Neutrophil (primary cell): ENCODE data around the gene CARF.
"Not testable (repeated sequence)": the region's sequence is repeated elsewhere in the genome, so short reads cannot be mapped to it uniquely, and the experiment has no call there.

Experiments used
- H3K27ac ChIP-seq: fragments of 200-600 bp; sonication (generic); 2 replicates; pipeline ENCODE4 v1.5.1; 2016; ENCODE audit warnings: mild to moderate bottlenecking, moderate library complexity
- H3K27me3 ChIP-seq: fragments of 200-600 bp; sonication (generic); 2 replicates; pipeline ENCODE4 v1.6.0; 2016; ENCODE audit warnings: mild to moderate bottlenecking
- H3K36me3 ChIP-seq: fragments of 200-600 bp; sonication (generic); 2 replicates; pipeline ENCODE4 v1.5.1; 2017
- H3K4me1 ChIP-seq, 2 experiments: fragments of 200-600 bp in 1 of 2; sonication (generic) in 1 of 2; 1 replicate in 1 of 2; 2 replicates in 1 of 2; pipeline versions ENCODE4 v1.5.1 to v1.6.1; 2013 to 2016; ENCODE audit warnings: low read depth in 1 of 2, low read length in 1 of 2, mild to moderate bottlenecking in 1 of 2, moderate library complexity in 1 of 2; ENCODE audit not compliant: control insufficient read depth in 1 of 2, insufficient read depth in 1 of 2
- H3K4me3 ChIP-seq, 2 experiments: fragments of 200-600 bp in 1 of 2; sonication (generic) in 1 of 2; 1 replicate in 1 of 2; 2 replicates in 1 of 2; pipeline ENCODE4 v1.5.1; 2013 to 2016; ENCODE audit warnings: low read depth in 1 of 2, low read length in 1 of 2, mild to moderate bottlenecking in 1 of 2, moderate library complexity in 1 of 2
- H3K9me3 ChIP-seq: fragments of 200-600 bp; sonication (generic); 2 replicates; pipeline ENCODE4 v1.5.1; 2016
- CTCF ChIP-seq: fragments of 200-600 bp; sonication (generic); IDR thresholded peaks from 2 replicates; pipeline ENCODE4 v1.5.1; 2016; ENCODE audit warnings: antibody characterized with exemption

The CARF gene

GRCh38 chr2:202945497-202945896, 33.4 kb downstream of the CARF start:
- Histone ChIP-seq H3K36me3 (peaks cover 4% of the 10 kb centered on the region), H3K4me1 (peaks cover 0 to 2% of the 10 kb centered on the region in 2 experiments), H3K27ac (no peak overlapping the region), H3K9me3 (no peaks in the 10 kb centered on the region), H3K27me3 (no peaks in the 10 kb centered on the region), H3K4me3 (no peak overlapping the region)
- TF ChIP-seq CTCF, result no peak

GRCh38 chr2:202949333-202949732, 37.3 kb downstream of the CARF start:
- not testable (repeated sequence) for H3K4me1 ChIP-seq, H3K9me3 ChIP-seq, H3K4me3 ChIP-seq, H3K27ac ChIP-seq, H3K36me3 ChIP-seq, H3K27me3 ChIP-seq

GRCh38 chr2:202950592-202950991, 38.5 kb downstream of the CARF start:
- Histone ChIP-seq H3K4me3 (no peak overlapping the region), H3K36me3 (peaks cover 4% of the 10 kb centered on the region), H3K27me3 (no peaks in the 10 kb centered on the region), H3K4me1 (peaks cover 0 to 5% of the 10 kb centered on the region in 2 experiments), H3K9me3 (no peaks in the 10 kb centered on the region), H3K27ac (no peak overlapping the region)
- TF ChIP-seq CTCF, result no peak

- no peaks in the 10 kb centered on the region for H3K9me3 ChIP-seq
- H3K4me1 ChIP-seq, result no peaks in the 10 kb centered on the region
- no peak for TF ChIP-seq CTCF
- H3K4me3 ChIP-seq, result no peak overlapping the region
- H3K27me3 ChIP-seq, result no peaks in the 10 kb centered on the region
- peaks cover 7% of the 10 kb centered on the region for H3K36me3 ChIP-seq
- no peak overlapping the region for H3K27ac ChIP-seq
These were observed 48.4 kb downstream of the CARF start for GRCh38 chr2:202960524-202960923.

- H3K4me1 ChIP-seq, result no peaks in the 10 kb centered on the region
- no peak overlapping the region for H3K4me3 ChIP-seq
- no peak overlapping the region for H3K27ac ChIP-seq
- TF ChIP-seq CTCF, result no peak
- peaks cover 7% of the 10 kb centered on the region for H3K36me3 ChIP-seq
- no peaks in the 10 kb centered on the region for H3K27me3 ChIP-seq
- no peaks in the 10 kb centered on the region for H3K9me3 ChIP-seq
These were observed 51.6 kb downstream of the CARF start for GRCh38 chr2:202963712-202964111.

- TF ChIP-seq CTCF, result no peak
These were observed 53.9 kb downstream of the CARF start for GRCh38 chr2:202965810-202966460.

GRCh38 chr2:202969404-202969803, 57.3 kb downstream of the CARF start:
- not testable (repeated sequence) for H3K27ac ChIP-seq, H3K36me3 ChIP-seq, H3K4me3 ChIP-seq, H3K4me1 ChIP-seq, H3K9me3 ChIP-seq, H3K27me3 ChIP-seq

More at GRCh38 chr2:202965810-202966460, 53.9 kb downstream of the CARF start:
- Histone ChIP-seq H3K27ac (no peak overlapping the region), H3K4me1 (no peaks in the 10 kb centered on the region), H3K27me3 (no peaks in the 10 kb centered on the region), H3K9me3 (no peaks in the 10 kb centered on the region), H3K36me3 (peaks cover 4% of the 10 kb centered on the region), H3K4me3 (no peak overlapping the region)
